HG03039 (cell line): Measurements from ENCODE around the gene DOCK7.

Experiments used
- ATAC-seq: cut with Tn5 transposase; IDR thresholded peaks from one replicate; pipeline ENCODE4 v1.9.1; 2021; ENCODE audit warnings: mild to moderate bottlenecking, moderate library complexity; ENCODE audit not compliant: unreplicated experiment

The DOCK7 gene

DNA sequence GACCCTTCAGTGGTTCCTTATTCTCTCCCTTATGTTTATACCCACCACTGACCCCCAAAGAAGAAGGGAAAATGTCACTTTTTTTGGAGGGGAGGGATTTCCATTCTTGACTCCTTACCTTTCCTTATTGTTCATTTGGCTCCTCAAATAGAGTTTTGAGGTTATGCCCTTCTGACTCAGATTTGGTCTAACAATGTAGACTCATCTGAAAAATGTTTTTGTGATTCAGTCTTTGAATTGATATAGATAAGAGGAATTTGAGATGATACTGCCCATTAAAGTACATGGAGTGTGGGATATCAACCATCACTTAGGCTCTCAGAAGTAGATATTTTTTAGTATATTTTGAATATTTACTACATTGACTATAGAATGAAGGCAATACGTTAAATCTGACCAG, 235.2 kb downstream of the DOCK7 start:
- ATAC-seq: no peak

DNA sequence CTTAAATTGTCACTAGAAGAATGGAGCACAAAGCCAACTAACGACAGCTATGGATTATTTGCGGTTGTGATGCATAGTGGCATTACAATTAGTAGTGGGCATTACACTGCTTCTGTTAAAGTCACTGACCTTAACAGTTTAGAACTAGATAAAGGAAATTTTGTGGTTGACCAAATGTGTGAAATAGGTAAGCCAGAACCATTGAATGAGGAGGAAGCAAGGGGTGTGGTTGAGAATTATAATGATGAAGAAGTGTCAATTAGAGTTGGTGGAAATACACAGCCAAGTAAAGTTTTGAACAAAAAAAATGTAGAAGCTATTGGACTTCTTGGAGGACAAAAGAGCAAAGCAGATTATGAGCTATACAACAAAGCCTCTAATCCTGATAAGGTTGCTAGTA, 237.9 kb downstream of the DOCK7 start:
- ATAC-seq: no peak

DNA sequence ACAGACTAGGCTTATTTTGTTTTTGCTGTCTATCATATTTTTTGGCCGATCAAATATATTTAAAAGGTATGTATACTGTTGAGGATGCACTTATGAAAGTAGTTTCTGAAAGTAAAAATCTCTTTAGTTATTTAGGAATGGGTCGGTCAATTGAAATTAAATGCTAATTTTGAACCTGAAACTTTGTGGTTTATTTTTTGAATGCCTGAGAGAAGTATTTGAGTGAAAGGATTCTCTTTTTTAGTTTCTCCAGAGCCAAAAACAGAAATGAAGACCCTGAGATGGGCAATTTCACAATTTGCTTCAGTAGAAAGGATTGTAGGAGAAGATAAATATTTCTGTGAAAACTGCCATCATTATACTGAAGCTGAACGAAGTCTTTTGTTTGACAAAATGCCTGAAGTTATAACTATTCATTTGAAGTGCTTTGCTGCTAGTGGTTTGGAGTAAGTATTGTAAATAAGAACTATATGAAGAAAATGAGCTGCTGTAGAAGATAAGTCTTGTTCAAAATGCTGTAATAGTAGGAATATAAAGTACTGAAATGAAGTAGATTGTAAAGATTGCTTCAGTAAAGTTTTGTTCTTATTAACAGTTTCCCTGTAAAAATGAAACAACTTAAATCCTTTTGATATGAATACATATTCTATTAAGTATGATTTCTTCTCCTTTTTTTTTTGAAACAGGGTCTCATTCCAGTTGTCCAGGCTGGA, 239.8 kb downstream of the DOCK7 start:
- ATAC-seq: no peak

DNA sequence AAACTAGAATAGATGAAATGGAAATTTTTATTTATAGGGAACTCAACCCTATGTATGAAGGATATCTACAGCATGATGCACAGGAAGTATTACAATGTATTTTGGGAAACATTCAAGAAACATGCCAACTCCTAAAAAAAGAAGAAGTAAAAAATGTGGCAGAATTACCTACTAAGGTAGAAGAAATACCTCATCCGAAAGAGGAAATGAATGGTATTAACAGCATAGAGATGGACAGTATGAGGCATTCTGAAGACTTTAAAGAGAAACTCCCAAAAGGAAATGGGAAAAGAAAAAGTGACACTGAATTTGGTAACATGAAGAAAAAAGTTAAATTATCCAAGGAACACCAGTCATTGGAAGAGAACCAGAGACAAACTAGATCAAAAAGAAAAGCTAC, 243.5 kb downstream of the DOCK7 start:
- ATAC-seq: no peak

DNA sequence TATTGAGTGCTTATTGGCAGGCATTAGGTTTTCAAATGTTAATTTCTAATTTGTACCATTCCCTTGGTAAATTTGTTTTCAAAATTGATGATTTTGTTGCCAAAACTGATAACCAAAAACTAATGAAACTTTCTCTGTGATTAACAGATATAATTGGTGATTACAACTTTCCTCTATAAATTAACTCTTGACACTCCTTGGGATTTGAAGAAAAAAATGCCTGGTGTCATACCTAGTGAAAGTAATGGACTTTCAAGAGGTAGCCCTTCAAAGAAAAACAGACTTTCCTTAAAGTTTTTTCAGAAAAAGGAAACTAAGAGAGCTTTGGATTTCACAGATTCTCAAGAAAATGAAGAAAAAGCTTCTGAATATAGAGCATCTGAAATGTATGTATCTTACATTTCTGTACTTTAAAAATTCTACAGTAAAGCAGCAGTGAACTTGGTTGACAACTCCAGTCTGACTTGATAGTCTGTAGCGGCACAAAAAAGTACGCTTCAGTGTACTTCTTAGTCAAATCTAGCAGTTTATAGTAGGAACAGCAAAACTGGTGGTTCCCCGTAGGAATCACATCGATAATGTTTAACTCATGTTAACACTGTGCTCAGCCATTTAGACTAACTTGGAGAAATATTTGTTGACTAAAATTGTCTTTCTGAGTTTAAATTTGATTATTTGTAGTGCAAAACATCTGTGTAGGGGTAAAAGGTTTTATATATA, 248.4 kb downstream of the DOCK7 start:
- no peak for ATAC-seq

GRCh38 chr1:62438163-62438562, 250.0 kb downstream of the DOCK7 start:
- no peak for ATAC-seq

DNA sequence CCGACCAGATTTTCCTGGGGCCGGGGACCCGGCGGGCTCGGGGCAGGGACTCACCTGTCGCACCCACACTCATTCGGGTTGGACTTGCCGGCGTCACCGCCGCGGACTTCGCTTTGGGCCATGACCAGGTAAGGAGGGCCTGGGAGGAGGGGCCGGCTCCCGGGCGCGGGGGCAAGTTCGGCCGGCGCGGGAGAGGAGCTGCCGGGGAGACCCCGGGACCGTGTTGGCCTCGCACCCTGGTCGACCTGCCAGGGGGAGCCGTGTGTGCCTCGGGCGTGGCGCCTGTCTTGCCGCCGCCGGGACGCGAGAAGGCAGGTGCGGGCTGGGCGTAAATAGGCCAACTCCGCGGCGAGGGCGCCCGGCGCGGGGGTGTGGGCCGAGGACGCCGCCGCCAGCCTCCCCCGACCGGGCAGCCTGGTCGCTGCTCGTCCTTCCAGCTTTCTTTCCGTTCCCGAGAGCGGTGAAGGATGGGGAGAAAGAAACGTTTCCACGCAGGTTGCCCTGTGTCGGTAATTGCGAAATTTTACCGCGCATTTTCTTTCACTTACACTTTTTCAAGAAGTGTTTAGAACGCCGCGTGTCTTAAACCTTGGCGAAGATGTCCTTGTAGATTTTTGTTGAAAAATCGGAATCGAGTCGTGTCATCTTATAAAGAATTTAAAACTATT, 250.8 kb downstream of the DOCK7 start:
- ATAC-seq: peak; percentile 1

- ATAC-seq: peak; percentile 74
Observed at GRCh38 chr1:62436466-62437272, 251.5 kb downstream of the DOCK7 start, which contains the start of gene USP1. TSS of gene USP1 (plus strand) at chr1:62437049. CDS start at chr1:62439868, 2,819 bp downstream.

GRCh38 chr1:62436039-62436465, 252.1 kb downstream of the DOCK7 start:
- peak; percentile 53 for ATAC-seq

DNA sequence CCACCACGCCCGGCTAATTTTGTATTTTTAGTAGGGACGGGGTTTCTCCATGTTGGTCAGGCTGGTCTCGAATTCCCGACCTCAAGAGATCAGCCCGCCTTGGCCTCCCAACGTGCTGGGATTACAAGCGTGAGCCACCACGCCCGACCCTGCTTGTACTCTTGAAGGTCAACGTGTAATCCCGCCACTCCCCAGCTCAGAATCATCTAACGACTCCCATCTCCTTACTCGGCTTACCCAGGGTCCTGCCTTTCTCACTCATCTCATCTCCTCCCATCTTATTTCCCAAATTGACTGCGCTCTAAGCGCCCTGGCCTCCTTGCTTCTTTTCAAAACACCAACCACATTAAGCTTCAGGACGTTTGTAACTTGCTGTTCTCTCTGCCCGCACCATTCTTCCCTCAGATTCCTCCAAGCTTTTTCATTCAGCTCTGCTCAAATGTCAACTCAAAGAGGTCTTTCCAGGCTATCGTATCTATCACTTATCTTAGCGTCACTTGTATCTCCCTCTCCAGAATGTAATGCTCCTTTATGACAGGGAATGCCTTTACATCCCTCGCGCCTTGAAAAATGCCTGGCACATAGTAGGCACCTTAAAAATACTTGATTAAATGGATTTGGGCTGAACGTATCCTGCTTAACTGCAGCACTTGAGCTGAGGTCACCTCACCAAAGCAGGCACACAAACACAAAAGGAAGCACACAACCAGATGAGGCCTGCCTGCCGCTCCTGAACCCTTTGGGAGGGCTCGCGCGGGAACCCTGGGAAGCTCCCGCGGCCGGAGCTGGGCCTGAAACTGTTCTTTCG, 252.8 kb downstream of the DOCK7 start:
- peak; percentile 4 for ATAC-seq

DNA sequence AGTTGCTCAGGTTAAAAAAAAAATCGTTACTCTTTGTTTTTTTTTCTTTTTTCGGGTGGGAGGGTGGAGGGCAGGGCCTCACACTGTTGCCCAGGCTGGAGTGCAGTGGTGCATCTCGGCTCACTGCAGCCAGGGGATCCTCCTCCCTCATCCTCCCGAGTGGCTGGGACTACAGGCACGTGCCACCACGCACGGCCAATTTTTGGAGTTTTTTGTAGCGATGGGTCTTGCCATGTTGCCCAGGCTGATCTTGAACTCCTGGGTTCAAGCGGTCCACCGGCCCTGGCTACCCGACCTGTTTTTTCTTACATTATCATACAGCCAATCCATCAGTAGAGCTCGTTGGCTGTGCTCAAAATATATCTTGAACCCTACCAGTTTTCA, 253.6 kb downstream of the DOCK7 start:
- ATAC-seq: no peak

- no peak for ATAC-seq
Observed at GRCh38 chr1:62433861-62434617, 254.1 kb downstream of the DOCK7 start.

DNA sequence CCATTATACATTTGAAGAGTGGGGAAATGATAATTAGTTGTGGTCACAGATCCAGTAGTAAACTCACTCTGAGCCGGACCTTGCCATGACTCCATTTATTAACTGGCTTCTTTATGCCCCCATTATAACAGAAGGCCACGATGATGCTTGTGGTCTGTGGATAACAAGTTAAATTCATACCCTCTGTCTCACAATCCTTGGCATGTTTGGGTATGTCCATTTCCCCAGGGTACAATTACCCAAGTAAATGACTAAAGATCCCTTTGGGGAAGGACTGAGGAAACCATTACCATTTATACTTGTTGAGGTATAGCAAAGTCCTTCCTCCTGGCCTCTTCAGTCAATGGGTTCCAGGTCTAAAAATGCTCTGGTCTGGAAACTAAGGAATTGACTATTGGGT, 258.6 kb downstream of the DOCK7 start:
- no peak for ATAC-seq

GRCh38 chr1:62428351-62428750, 259.8 kb downstream of the DOCK7 start:
- no peak for ATAC-seq

DNA sequence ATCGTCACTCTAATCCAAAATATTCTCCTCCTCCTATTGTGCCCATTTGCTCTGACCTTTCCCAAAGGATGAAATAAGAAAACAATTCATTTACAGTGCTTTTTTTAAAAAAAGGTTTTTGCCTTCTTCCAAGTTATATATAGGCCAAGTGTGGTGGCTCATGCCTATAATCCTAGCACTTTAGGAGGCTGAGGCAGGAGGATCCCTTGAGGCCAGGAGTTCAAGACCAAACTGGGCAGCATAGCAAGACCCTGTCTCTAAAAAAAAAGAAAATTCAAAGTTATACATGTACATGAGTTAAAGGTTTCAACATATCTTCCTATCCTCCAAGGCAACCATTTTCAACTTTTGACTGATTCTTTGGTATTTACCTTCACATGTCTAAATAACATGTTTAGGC, 261.4 kb downstream of the DOCK7 start:
- ATAC-seq: no peak

GRCh38 chr1:62426237-62426636, 261.9 kb downstream of the DOCK7 start:
- ATAC-seq: no peak

GRCh38 chr1:62425041-62425440, 263.1 kb downstream of the DOCK7 start:
- ATAC-seq: no peak

DNA sequence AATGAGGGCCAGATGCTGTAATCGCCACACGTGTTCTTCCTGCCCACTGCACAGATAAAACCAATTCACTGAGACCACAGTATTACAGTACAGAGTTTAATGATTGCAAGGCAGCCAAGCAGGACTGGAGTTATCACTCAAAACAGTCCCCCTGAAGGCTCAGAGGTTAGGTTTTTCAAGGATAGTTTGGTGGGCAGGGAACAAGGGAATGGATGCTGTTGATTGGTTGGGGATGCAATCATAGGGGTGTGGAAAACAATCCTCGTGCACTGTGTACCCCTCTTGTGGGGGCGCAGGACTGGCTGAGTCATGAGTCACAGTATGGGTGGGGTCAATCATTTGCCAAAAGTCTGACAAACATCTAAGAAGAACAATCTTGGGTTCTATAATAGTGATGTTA, 263.8 kb downstream of the DOCK7 start:
- ATAC-seq: no peak

GRCh38 chr1:62423580-62424242, 264.5 kb downstream of the DOCK7 start:
- no peak for ATAC-seq
